Memory B cell (primary cell): ENCODE measurements around the gene SCGB2B2.
"Not testable (repeated sequence)": the region's sequence is repeated elsewhere in the genome, so short reads cannot be mapped to it uniquely, and the experiment has no call there.

Experiments
- ATAC-seq: fragments of 150-1000 bp; cut with Tn5 transposase; 2 replicates; pipeline ENCODE4 v1.10.0; 2021; ENCODE audit warnings: low read depth, mild to moderate bottlenecking, moderate library complexity
- DNase-seq, 2 donors: peaks; one replicate each; pipeline ENCODE4 v3.0.0; 2022; ENCODE audit warnings: low spot score in 2 of 2
- H3K27ac Mint-ChIP-seq: one replicate; pipeline ENCODE4 v1.8.0; 2022; ENCODE audit warnings: mild to moderate bottlenecking, moderate library complexity, mixed read lengths
- H3K27me3 Mint-ChIP-seq: one replicate; pipeline ENCODE4 v1.8.0; 2022; ENCODE audit warnings: mixed read lengths
- H3K36me3 Mint-ChIP-seq: one replicate; pipeline ENCODE4 v1.8.0; 2022; ENCODE audit warnings: mild to moderate bottlenecking, mixed read lengths
- H3K4me1 Mint-ChIP-seq: one replicate; pipeline ENCODE4 v1.8.0; 2022; ENCODE audit warnings: mixed read lengths
- H3K4me3 Mint-ChIP-seq: one replicate; pipeline ENCODE4 v1.8.0; 2022; ENCODE audit warnings: mild to moderate bottlenecking, moderate library complexity, mixed read lengths
- H3K9me3 Mint-ChIP-seq: one replicate; pipeline ENCODE4 v1.8.0; 2022; ENCODE audit warnings: mixed read lengths

The SCGB2B2 gene, protein sequence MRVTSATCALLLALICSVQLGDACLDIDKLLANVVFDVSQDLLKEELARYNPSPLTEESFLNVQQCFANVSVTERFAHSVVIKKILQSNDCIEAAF

DNA sequence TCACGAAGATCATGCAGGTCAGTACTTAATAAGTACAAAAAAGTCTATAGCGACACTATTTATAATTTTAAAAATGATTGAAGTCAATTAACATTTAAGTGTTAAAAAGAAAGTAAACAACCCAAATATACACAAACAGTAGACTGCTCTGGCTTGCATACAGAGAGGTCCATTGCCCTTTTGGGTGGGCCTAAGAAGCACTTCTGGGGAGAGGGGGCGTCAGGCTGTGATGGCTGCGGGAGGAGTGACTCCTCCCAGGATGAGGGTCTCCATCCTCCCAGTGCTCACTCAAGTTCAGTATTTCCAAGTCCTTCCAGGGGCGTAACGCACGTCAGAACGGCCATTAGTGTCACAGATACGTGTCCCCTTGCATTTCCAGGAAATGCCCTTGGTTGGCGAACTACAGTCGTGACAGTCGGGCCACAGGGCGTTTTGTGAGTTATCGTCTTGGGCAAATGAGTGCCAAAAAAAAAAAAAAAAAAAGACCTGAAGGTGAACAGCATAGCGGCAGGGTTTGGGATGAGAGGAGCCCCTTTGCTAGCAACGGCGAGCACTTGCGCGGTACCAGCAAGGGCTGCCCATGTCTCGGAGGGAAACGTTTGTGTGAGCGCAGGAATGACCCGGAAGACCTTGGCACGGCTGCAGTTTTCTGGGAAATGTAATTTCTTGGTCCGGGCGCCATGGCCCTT is at the start of gene SCGB2B2:
TSS of gene SCGB2B2 (minus strand) at position 463 of the 689 bp plus-strand sequence. CDS start 82,596 bp downstream, outside the sequence.
- DNase-seq (peak in 1 of 2 donors; percentile 44), ATAC-seq (peak; percentile 69)
- peaks cover 14% of the 10 kb centered on the region for H3K4me1 Mint-ChIP-seq
- H3K4me3 Mint-ChIP-seq, result peak within 1 kb of the TSS; percentile 99
- H3K9me3 Mint-ChIP-seq, result peaks cover 7% of the 10 kb centered on the region
- H3K27me3 Mint-ChIP-seq, result peaks cover 5% of the 10 kb centered on the region
- H3K36me3 Mint-ChIP-seq, result peaks cover 37% of the 10 kb centered on the region
- peak within 1 kb of the TSS; percentile 99 for H3K27ac Mint-ChIP-seq

DNA sequence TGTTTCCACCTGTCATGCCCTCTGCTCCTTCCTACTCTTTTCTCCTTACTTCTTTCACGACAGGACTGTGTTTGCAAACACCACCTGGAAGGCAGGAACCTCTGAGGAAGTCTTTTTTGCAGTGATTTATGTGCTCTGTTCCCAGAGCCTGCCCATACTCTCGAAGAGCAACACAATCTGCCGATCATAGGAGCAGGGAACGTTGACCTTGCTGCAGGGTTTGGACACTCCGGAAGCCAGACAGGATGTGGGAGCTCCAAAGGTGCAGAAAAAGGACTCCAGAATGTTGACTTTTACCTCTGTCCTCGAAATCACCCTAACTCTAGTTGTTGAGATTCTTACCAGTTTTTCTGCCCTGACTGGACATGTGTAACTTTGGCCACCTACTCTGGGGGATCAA is 48.4 kb upstream of the SCGB2B2 start:
- no peaks in the 10 kb centered on the region for H3K9me3 Mint-ChIP-seq
- peaks cover 2% of the 10 kb centered on the region for H3K36me3 Mint-ChIP-seq
- peaks cover 24% of the 10 kb centered on the region for H3K27me3 Mint-ChIP-seq
- H3K4me3 Mint-ChIP-seq, result no peak overlapping the region
- no peak overlapping the region for H3K27ac Mint-ChIP-seq
- H3K4me1 Mint-ChIP-seq, result no peaks in the 10 kb centered on the region
- DNase-seq, result no peak
- ATAC-seq, result no peak

DNA sequence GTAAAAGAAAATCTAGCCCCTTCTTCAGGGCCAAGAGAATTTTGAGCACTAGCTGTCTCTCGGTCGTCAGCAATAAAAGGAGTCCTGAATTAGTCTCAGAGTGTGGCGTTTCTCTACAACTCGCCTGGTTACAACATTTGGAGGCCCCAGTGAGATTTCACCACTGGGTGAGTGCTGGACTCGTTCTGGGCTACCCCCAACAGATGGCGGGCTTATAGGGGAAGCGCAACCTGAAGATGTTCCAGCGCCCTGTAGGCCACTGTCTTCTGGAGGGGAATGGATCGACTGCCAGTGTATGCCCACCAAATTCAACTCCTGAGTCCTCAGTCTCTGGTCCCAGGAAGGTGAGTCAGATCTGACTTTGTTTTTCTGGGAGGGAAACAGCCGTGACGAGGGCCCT is 45.4 kb upstream of the SCGB2B2 start:
- no peak overlapping the region for H3K4me3 Mint-ChIP-seq
- H3K9me3 Mint-ChIP-seq, result no peaks in the 10 kb centered on the region
- H3K4me1 Mint-ChIP-seq, result no peaks in the 10 kb centered on the region
- H3K27me3 Mint-ChIP-seq, result peaks cover 17% of the 10 kb centered on the region
- ATAC-seq, result no peak
- DNase-seq, result no peak
- H3K27ac Mint-ChIP-seq, result no peak overlapping the region
- no peaks in the 10 kb centered on the region for H3K36me3 Mint-ChIP-seq

DNA sequence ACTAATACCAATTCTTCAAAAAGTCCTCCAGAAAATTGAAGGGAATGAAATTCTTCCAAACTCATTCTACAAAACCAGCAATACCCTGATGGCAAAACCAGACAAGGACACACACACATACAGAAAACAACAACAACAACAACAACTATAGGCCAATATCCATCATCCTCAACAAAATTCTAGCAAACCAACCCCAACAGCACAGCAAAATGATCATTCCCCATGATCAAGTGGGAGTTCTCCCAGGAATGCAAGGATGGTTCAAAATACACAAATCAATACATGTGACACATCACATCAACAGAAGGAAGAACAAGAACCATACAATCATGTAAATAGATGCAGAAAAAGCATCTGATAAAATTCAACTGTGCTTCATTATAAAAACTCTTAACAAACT is 38.4 kb upstream of the SCGB2B2 start:
- Mint-ChIP-seq H3K4me1 (peaks cover 2% of the 10 kb centered on the region), H3K4me3 (no peak overlapping the region)

DNA sequence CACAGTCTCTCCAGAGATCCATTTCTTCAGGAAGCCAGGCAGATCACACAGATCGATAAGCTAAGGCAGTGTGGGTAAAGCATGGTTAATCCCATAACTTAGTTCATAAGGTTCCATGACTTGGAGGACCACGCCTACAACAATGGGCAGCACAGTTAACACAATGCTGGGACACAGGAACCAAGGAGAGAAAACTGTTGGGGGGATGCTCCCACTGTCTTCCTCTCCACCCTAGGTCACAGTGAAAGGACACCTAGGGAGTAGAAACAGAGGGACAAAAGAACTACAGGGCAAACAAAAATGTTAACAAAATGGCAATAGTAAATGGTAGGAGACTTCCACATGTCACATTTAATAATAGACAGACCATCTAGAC is 36.3 kb upstream of the SCGB2B2 start:
- H3K36me3 Mint-ChIP-seq, result peaks cover 7% of the 10 kb centered on the region
- no peak overlapping the region for H3K4me3 Mint-ChIP-seq
- ATAC-seq (no peak), DNase-seq (no peak)
- H3K4me1 Mint-ChIP-seq, result peaks cover 2% of the 10 kb centered on the region
- H3K9me3 Mint-ChIP-seq, result peaks cover 10% of the 10 kb centered on the region
- H3K27ac Mint-ChIP-seq, result no peak overlapping the region
- H3K27me3 Mint-ChIP-seq, result peaks cover 14% of the 10 kb centered on the region

More for the DNA sequence above, 38.4 kb upstream of the SCGB2B2 start:
- Mint-ChIP-seq H3K27me3 (peaks cover 13% of the 10 kb centered on the region), H3K27ac (no peak overlapping the region), H3K36me3 (peaks cover 7% of the 10 kb centered on the region), H3K9me3 (peaks cover 10% of the 10 kb centered on the region)
- ATAC-seq (no peak), DNase-seq (no peak)

DNA sequence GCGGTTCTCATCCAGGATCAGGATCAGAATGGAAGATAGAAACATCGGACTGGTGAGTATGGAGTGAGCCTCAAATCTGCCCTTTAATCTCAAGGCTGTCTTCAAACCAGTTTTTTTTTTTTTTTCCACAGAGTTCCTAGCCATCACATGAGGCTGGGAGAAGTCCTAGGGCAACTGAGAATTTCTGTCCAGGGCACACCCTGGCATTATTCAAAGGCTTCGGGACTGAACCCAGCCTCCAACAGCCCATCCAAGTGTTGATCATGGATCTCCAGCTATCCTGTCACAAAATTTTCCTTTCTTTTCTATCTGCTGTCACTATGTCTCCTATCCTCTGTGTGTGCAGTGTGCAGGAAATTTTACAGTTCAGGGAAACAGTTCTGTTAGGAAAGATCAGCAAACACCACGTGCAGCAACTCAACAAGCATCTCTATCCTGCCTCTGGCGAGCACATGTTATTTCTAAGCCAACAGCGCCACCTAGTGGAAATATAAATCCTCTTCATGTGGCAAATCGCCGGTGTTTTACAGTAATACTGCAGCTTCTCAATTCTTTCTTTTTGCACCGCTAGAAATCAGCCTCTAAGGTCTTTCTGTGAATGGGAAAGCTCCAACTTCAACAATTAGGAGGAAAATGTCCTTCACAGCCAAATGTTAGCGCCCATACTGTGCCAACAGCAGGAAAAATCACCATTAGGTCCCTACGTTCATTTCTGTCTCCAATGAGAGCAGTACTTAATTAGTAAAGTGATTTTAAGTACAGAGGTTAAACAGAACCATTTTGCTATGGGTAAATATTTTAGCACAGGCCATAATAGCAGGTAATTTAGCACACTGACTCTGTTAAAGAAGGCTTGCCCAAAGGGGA is 35.7 kb upstream of the SCGB2B2 start:
- Mint-ChIP-seq H3K27me3 (peaks cover 14% of the 10 kb centered on the region), H3K4me1 (peaks cover 2% of the 10 kb centered on the region), H3K36me3 (peaks cover 7% of the 10 kb centered on the region), H3K27ac (no peak overlapping the region), H3K9me3 (peaks cover 10% of the 10 kb centered on the region), H3K4me3 (no peak overlapping the region)
- DNase-seq (peak; percentile 56 to 72), ATAC-seq (peak; percentile 70)

DNA sequence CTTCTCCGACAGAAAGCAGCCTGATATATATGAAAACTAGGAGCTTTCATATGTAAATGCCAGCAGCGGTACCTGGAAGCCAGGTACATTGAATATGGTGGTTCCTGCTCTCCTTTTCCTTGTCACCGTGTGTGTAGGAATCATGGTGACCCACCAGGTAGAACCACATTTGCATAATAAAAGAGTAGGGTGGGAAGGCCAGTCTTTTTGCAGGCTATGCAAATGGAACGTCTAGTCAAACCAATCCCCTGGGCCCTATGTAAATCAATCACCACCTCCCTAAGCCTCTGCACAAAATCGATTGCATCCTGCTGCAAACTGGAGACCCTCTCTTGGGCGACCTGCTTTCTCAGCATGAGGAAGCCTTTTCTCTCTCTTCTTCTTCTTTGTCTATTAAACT is 34.9 kb upstream of the SCGB2B2 start:
- ATAC-seq (no peak), DNase-seq (no peak)
- Mint-ChIP-seq H3K4me3 (no peak overlapping the region), H3K9me3 (peaks cover 10% of the 10 kb centered on the region), H3K27ac (no peak overlapping the region), H3K4me1 (peaks cover 2% of the 10 kb centered on the region), H3K27me3 (peaks cover 14% of the 10 kb centered on the region), H3K36me3 (peaks cover 7% of the 10 kb centered on the region)

DNA sequence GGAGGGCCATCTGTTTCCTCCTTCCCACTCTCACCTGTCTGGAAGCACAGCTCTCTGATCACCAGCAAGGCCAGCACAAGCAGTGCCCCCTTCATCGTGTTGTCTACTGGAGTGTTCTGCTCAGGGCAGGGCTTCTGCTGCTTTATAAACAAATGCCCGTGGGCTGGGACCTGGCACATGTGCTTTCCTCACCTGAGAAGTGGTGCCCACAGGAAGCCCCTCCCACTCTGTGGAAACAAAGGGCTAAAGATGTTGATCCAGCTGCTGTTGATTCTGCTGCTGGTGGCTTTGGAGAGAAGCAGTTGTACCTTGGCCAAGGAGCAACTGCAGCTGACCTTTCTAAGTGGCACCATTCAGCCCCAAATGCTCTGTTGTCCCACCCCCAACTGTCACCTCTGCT is 30.7 kb upstream of the SCGB2B2 start:
- H3K36me3 Mint-ChIP-seq, result peaks cover 10% of the 10 kb centered on the region
- no peak overlapping the region for H3K4me3 Mint-ChIP-seq
- H3K9me3 Mint-ChIP-seq, result peaks cover 6% of the 10 kb centered on the region
- H3K27me3 Mint-ChIP-seq, result peaks cover 12% of the 10 kb centered on the region
- ATAC-seq, result no peak
- H3K4me1 Mint-ChIP-seq, result peaks cover 2% of the 10 kb centered on the region
- H3K27ac Mint-ChIP-seq, result no peak overlapping the region
- DNase-seq, result no peak

DNA sequence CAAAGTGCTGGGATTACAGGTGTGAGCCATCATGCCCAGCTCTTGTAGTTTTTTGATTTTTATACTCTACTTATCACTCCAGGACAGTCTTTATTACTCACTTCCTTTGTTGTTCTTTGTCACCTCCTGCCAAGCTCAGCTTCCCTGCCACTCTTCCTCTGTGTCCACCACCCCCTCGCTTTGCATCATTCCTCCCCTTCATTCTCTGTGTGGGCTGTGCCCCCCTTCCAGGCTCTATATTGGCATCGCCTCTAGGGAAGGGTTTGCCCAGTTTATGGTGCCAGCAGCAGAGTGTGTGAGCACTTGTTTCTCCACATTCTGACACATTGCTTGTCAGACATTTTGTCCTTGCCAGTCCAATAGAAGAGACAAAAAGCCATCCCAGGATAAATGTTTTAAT is 15.6 kb upstream of the SCGB2B2 start:
- H3K27me3 Mint-ChIP-seq, result peaks cover 17% of the 10 kb centered on the region

DNA sequence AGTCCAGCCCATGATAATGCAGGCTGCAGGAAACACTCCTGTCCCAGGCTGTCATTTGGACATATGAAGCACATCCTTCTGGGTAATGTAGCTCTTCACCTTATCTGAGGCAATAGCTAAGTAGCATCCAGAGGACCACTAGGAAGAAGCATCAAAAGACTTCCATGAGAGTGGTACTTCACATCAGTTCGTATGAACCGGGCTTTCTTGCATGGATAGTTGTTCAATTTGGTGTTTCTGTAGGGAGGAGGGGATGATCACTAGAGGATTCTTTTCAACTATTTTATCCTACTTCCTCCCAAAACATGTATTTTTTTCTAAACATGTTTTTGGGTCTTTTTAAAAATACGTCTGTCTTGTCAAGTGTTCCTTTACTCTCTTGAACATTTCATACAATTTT is 13.4 kb upstream of the SCGB2B2 start:
- no peak for DNase-seq
- H3K36me3 Mint-ChIP-seq, result peaks cover 5% of the 10 kb centered on the region
- no peak for ATAC-seq
- H3K4me1 Mint-ChIP-seq, result no peaks in the 10 kb centered on the region
- H3K27ac Mint-ChIP-seq, result no peak overlapping the region
- H3K27me3 Mint-ChIP-seq, result peaks cover 17% of the 10 kb centered on the region
- no peak overlapping the region for H3K4me3 Mint-ChIP-seq
- H3K9me3 Mint-ChIP-seq, result peaks cover 14% of the 10 kb centered on the region

More for the DNA sequence above, 15.6 kb upstream of the SCGB2B2 start:
- Mint-ChIP-seq H3K4me3 (no peak overlapping the region), H3K9me3 (peaks cover 9% of the 10 kb centered on the region), H3K27ac (no peak overlapping the region), H3K4me1 (no peaks in the 10 kb centered on the region), H3K36me3 (peaks cover 3% of the 10 kb centered on the region)
- no peak for ATAC-seq
- DNase-seq, result no peak

DNA sequence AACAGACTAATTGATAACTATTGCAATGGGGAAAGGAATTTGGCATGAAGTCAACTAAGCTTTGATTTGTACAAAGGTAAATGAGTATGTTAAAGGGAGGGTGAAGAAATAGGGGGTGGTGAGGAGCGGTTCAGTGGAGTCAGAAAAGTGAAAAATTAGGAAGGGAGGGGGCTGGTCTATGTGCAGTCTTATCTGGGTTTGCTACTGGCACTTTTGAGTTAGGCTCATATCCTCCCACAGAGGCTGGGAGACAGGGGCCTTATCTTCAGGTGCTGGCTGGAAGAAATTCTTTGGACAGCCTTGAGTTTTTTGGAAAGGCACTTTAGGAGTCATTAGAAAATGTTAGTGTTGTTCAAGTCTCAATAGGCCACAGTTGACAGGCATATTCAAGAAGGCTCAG is 11.6 kb upstream of the SCGB2B2 start:
- ATAC-seq, result no peak
- peaks cover 20% of the 10 kb centered on the region for H3K36me3 Mint-ChIP-seq
- no peak for DNase-seq
- H3K27me3 Mint-ChIP-seq, result peaks cover 11% of the 10 kb centered on the region
- no peaks in the 10 kb centered on the region for H3K4me1 Mint-ChIP-seq
- no peak overlapping the region for H3K27ac Mint-ChIP-seq
- peaks cover 18% of the 10 kb centered on the region for H3K9me3 Mint-ChIP-seq
- H3K4me3 Mint-ChIP-seq, result no peak overlapping the region

DNA sequence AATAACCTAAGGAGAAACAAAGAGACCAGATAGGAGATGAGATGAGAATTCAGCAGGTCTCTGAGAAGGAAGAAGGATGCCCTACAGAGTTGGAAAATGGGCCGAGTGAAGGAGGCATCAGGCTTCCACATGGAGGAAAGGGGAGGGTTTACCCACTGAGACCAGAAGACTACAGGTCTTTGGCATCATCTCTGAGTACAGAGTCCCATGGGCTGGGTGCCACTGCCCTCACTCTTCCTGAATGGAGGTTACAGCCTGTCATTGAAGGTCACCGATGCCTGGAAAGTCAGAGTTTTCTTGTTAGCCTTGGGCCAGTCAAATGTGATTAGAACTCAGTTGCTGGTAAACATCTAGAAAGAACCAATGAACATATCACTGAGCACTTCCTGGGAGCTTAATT is 10.4 kb upstream of the SCGB2B2 start:
- ATAC-seq (no peak), DNase-seq (no peak)
- Mint-ChIP-seq H3K4me1 (no peaks in the 10 kb centered on the region), H3K27ac (no peak overlapping the region), H3K27me3 (peaks cover 5% of the 10 kb centered on the region), H3K4me3 (no peak overlapping the region), H3K9me3 (peaks cover 21% of the 10 kb centered on the region), H3K36me3 (peaks cover 30% of the 10 kb centered on the region)

DNA sequence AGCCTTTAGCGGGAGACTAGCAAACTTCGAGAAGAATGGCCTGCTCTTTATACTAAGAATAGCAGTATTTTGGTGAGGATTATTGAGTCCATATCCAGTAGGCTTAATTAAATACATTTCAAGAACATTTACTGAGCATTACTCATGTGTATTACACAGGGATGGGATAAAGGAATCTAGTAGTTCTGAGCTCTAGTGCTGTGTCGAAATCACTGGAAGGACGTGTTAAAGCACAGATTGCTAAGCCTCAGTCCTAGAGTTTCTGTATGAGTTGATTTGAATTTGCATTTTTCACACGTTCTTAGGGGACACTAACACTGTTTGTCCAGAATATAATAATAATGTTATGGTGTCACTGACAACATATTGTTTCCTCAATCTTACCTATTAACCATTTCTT is 9.5 kb upstream of the SCGB2B2 start:
- Mint-ChIP-seq H3K4me3 (no peak overlapping the region), H3K36me3 (peaks cover 31% of the 10 kb centered on the region), H3K9me3 (peaks cover 20% of the 10 kb centered on the region), H3K4me1 (no peaks in the 10 kb centered on the region), H3K27ac (no peak overlapping the region), H3K27me3 (peaks cover 5% of the 10 kb centered on the region)
- DNase-seq, result no peak
- ATAC-seq, result no peak

DNA sequence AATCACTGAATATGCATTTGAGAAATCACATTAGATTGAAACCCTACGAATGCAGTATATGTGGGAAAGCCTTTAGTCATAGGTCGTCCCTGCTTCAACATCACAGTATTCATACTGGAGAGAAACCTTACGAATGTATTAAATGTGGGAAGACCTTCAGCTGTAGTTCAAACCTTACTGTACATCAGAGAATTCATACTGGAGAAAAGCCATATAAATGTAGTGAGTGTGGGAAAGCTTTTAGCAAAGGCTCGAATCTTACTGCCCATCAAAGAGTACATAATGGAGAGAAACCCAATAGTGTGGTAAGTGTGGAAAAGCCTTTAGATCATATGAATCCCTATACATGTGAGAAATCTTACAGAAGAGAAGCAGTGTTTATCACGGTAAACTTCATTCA is 8.3 kb upstream of the SCGB2B2 start:
- Mint-ChIP-seq H3K9me3 (peaks cover 20% of the 10 kb centered on the region), H3K36me3 (peaks cover 41% of the 10 kb centered on the region)
- not testable (repeated sequence) for DNase-seq, H3K4me3 Mint-ChIP-seq, H3K4me1 Mint-ChIP-seq, ATAC-seq, H3K27me3 Mint-ChIP-seq, H3K27ac Mint-ChIP-seq
